Neural cell (in vitro differentiated cells): Measurements from ENCODE around the gene ZCRB1.

Source experiments
- EP300 ChIP-seq: fragments of 450-650 bp; conservative IDR thresholded peaks from 2 replicates; pipeline ENCODE4 v1.6.1; 2014; ENCODE audit warnings: antibody characterized with exemption, mild to moderate bottlenecking, moderate library complexity; ENCODE audit not compliant: poor library complexity, severe bottlenecking
- EZH2 ChIP-seq: fragments of 200-600, 300-800 bp; shearing (Covaris generic), sonication (generic); IDR thresholded peaks from 2 replicates; pipeline ENCODE4 v1.6.1; 2014; ENCODE audit warnings: antibody characterized with exemption, low read length, borderline replicate concordance, mild to moderate bottlenecking; ENCODE audit not compliant: insufficient read depth, poor library complexity, severe bottlenecking
- MXI1 ChIP-seq: fragments of 450-650 bp; conservative IDR thresholded peaks from 2 replicates; pipeline ENCODE4 v1.6.1; 2014; ENCODE audit warnings: antibody characterized with exemption, mild to moderate bottlenecking; ENCODE audit not compliant: poor library complexity, severe bottlenecking
- POLR2AphosphoS5 ChIP-seq: IDR thresholded peaks from 2 replicates; pipeline ENCODE4 v1.6.1; 2012
- RAD21 ChIP-seq: fragments of 450-650 bp; conservative IDR thresholded peaks from 2 replicates; pipeline ENCODE4 v1.6.1; 2014; ENCODE audit warnings: antibody characterized with exemption, mild to moderate bottlenecking, moderate library complexity
- SMC3 ChIP-seq: fragments of 450-650 bp; conservative IDR thresholded peaks from 2 replicates; pipeline ENCODE4 v1.6.1; 2014; ENCODE audit warnings: antibody characterized with exemption, mild to moderate bottlenecking, moderate library complexity; ENCODE audit not compliant: poor library complexity
- TAF1 ChIP-seq: IDR thresholded peaks from 2 replicates; pipeline ENCODE4 v1.6.1; 2012; ENCODE audit warnings: low read depth
- TF ChIP-seq, protein P1 (sequence below): fragments of 450-650 bp; IDR thresholded peaks from 2 replicates; pipeline ENCODE4 v1.5.1; 2014; ENCODE audit warnings: antibody characterized with exemption, mild to moderate bottlenecking, moderate library complexity; ENCODE audit not compliant: poor library complexity, severe bottlenecking

DNA sequence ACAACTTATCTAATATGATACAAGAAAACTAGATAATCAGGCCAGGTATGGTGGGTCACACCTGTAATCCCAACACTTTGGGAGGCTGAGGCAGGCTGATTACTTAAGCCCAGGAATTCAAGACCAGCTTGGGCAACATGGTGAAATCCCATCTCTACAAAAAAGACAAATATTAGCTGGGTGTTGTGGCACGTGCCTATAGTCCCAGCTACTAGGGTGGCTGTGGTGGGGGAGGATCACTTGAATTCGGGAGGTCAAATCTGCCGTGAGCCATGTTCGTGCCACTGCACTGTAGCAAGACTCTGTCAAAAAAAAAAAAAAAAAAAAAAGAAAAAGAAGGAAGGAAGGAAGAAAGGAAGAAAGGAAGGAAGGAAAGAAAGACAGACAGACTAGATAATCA, 27.0 kb downstream of the ZCRB1 start:
- TF ChIP-seq, protein P1, sequence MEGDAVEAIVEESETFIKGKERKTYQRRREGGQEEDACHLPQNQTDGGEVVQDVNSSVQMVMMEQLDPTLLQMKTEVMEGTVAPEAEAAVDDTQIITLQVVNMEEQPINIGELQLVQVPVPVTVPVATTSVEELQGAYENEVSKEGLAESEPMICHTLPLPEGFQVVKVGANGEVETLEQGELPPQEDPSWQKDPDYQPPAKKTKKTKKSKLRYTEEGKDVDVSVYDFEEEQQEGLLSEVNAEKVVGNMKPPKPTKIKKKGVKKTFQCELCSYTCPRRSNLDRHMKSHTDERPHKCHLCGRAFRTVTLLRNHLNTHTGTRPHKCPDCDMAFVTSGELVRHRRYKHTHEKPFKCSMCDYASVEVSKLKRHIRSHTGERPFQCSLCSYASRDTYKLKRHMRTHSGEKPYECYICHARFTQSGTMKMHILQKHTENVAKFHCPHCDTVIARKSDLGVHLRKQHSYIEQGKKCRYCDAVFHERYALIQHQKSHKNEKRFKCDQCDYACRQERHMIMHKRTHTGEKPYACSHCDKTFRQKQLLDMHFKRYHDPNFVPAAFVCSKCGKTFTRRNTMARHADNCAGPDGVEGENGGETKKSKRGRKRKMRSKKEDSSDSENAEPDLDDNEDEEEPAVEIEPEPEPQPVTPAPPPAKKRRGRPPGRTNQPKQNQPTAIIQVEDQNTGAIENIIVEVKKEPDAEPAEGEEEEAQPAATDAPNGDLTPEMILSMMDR, result no peak
- TF ChIP-seq RAD21 (no peak), MXI1 (no peak), POLR2AphosphoS5 (no peak), EZH2 (no peak), SMC3 (no peak), TAF1 (no peak), EP300 (no peak)
